ENCODE measurements around the gene POLR2E.

The POLR2E gene

DNA sequence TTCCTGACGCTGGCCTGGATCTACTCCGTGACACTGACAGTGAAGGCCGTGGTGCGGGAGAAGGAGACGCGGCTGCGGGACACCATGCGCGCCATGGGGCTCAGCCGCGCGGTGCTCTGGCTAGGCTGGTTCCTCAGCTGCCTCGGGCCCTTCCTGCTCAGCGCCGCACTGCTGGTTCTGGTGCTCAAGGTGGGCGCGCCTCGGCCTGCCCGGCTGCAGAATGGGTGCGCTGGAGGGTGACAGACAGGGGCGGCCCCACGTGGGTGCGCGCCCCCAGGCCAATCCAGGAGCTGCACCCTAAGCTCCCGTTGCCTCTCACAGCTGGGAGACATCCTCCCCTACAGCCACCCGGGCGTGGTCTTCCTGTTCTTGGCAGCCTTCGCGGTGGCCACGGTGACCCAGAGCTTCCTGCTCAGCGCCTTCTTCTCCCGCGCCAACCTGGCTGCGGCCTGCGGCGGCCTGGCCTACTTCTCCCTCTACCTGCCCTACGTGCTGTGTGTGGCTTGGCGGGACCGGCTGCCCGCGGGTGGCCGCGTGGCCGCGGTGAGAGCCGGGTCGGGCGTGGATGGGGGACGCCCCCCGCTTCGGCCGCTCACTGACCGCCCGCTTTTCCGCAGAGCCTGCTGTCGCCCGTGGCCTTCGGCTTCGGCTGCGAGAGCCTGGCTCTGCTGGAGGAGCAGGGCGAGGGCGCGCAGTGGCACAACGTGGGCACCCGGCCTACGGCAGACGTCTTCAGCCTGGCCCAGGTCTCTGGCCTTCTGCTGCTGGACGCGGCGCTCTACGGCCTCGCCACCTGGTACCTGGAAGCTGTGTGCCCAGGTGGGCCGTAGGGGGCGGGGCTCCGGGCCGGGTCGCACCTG, 48.1 kb downstream of the POLR2E start:
- H3K79me1 ChIP-seq (ENCODE audit: low read length), result no peaks in the 10 kb centered on the region
- H2BK5ac ChIP-seq (ENCODE audit: low read depth, low read length, poor library complexity), result no peak overlapping the region
- DNase-seq, result no peak
- no peaks in the 10 kb centered on the region for H3K4me1 ChIP-seq (ENCODE audit: control insufficient read depth in 1 of 2, insufficient read depth in 2 of 2, low read length in 2 of 2)
- H2AK5ac ChIP-seq (ENCODE audit: low read length), result no peak overlapping the region
- no peak overlapping the region for H2BK12ac ChIP-seq (ENCODE audit: low read length)
- H3K27me3 ChIP-seq (ENCODE audit: insufficient read depth, low read length), result no peaks in the 10 kb centered on the region
- no peak overlapping the region for H4K8ac ChIP-seq (ENCODE audit: low read depth, low read length)
- H3K4me3 ChIP-seq (ENCODE audit: low read depth, low read length), result no peak overlapping the region
- peaks cover 9% of the 10 kb centered on the region for H3K9me3 ChIP-seq (ENCODE audit: insufficient read depth, low read depth, low read length)
- no peak overlapping the region for H3K4me2 ChIP-seq (ENCODE audit: low read length)
- H3K4ac ChIP-seq (ENCODE audit: low read depth, low read length), result no peak overlapping the region
- no peak overlapping the region for H4K12ac ChIP-seq (ENCODE audit: low read depth, low read length)
- peaks cover 27 to 28% of the 10 kb centered on the region in 2 experiments for H3K36me3 ChIP-seq (ENCODE audit: control insufficient read depth in 1 of 2, insufficient read depth in 2 of 2, low read length in 2 of 2)
- no peak overlapping the region for H2BK120ac ChIP-seq (ENCODE audit: insufficient read depth, low read length, poor library complexity)
- no peak overlapping the region for H2AFZ ChIP-seq (ENCODE audit: insufficient read depth, low read length, poor library complexity)
- H3K79me2 ChIP-seq (ENCODE audit: control insufficient read depth, insufficient read depth, low read length, poor library complexity), result no peaks in the 10 kb centered on the region
- no peak overlapping the region for H3K23ac ChIP-seq (ENCODE audit: low read length)
- no peak overlapping the region for H4K91ac ChIP-seq (ENCODE audit: low read depth, low read length)
- no peak overlapping the region for H3K9ac ChIP-seq (ENCODE audit: low read length)
- no peak overlapping the region for H3K14ac ChIP-seq (ENCODE audit: low read length)
- no CpG with 5 or more reads among the region's 77 CpGs for WGBS (ENCODE audit: extremely low coverage, insufficient coverage, insufficient read length)
- no peak overlapping the region for H3K18ac ChIP-seq (ENCODE audit: low read length)
- no peak overlapping the region for H3K27ac ChIP-seq (ENCODE audit: low read depth, low read length)

DNA sequence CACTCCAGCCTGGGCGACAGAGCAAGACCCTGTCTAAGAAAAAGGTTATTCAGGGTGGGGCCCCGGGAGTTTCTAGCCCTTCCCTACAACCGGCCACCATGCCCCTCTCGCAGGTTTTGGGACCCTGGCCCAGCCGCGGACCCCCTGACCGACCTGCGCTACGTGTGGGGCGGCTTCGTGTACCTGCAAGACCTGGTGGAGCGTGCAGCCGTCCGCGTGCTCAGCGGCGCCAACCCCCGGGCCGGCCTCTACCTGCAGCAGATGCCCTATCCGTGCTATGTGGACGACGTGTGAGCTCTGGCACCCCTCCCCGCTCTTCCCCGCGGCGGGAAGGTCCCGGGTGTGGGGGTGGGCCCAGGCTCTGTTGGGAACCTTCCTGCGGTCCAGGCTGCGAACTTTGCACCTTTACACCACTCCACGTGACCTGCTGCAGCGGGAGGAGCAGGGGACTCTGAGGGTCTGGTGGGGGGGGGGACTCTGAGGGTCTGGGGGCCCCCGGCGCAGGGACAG, 49.0 kb downstream of the POLR2E start:
- H2BK5ac ChIP-seq (ENCODE audit: low read depth, low read length, poor library complexity), result no peak overlapping the region
- no peak overlapping the region for H4K91ac ChIP-seq (ENCODE audit: low read depth, low read length)
- H4K8ac ChIP-seq (ENCODE audit: low read depth, low read length), result no peak overlapping the region
- no peaks in the 10 kb centered on the region for H3K27me3 ChIP-seq (ENCODE audit: insufficient read depth, low read length)
- peaks cover 2 to 3% of the 10 kb centered on the region in 2 experiments for H3K4me1 ChIP-seq (ENCODE audit: control insufficient read depth in 1 of 2, insufficient read depth in 2 of 2, low read length in 2 of 2)
- no peak overlapping the region for H3K18ac ChIP-seq (ENCODE audit: low read length)
- peaks cover 27 to 28% of the 10 kb centered on the region in 2 experiments for H3K36me3 ChIP-seq (ENCODE audit: control insufficient read depth in 1 of 2, insufficient read depth in 2 of 2, low read length in 2 of 2)
- H3K79me1 ChIP-seq (ENCODE audit: low read length), result no peaks in the 10 kb centered on the region
- H3K23ac ChIP-seq (ENCODE audit: low read length), result no peak overlapping the region
- H3K9me3 ChIP-seq (ENCODE audit: insufficient read depth, low read depth, low read length), result peaks cover 7% of the 10 kb centered on the region
- WGBS (ENCODE audit: extremely low coverage, insufficient coverage, insufficient read length), result no CpG with 5 or more reads among the region's 33 CpGs
- H2BK12ac ChIP-seq (ENCODE audit: low read length), result no peak overlapping the region
- H2AK5ac ChIP-seq (ENCODE audit: low read length), result no peak overlapping the region
- H2BK120ac ChIP-seq (ENCODE audit: insufficient read depth, low read length, poor library complexity), result no peak overlapping the region
- H3K4me3 ChIP-seq (ENCODE audit: low read depth, low read length), result no peak overlapping the region
- no peaks in the 10 kb centered on the region for H3K79me2 ChIP-seq (ENCODE audit: control insufficient read depth, insufficient read depth, low read length, poor library complexity)
- no peak overlapping the region for H3K4me2 ChIP-seq (ENCODE audit: low read length)
- no peak overlapping the region for H2AFZ ChIP-seq (ENCODE audit: insufficient read depth, low read length, poor library complexity)
- no peak overlapping the region for H3K14ac ChIP-seq (ENCODE audit: low read length)
- DNase-seq, result no peak
- H3K9ac ChIP-seq (ENCODE audit: low read length), result no peak overlapping the region
- H4K12ac ChIP-seq (ENCODE audit: low read depth, low read length), result no peak overlapping the region
- no peak overlapping the region for H3K27ac ChIP-seq (ENCODE audit: low read depth, low read length)
- H3K4ac ChIP-seq (ENCODE audit: low read depth, low read length), result no peak overlapping the region

DNA sequence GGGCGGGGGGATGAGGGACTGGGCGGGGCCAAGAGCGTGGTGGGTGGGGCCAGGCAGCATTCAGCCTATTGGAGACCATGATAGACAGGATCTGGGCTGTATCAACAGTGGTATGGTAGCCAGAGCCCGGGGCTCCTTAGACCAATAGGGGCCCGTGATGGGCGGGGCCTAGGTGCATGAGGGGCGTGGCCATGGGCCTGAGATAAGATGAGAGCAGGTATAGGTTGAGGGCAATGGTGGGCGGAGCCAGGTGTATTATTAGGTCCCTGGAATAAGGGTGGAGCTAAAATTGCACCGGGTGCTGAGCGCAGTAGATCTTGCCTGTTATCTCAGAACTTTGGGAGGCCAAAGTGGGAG, 50.0 kb downstream of the POLR2E start:
- Histone ChIP-seq H3K9ac (ENCODE audit: low read length) (no peak overlapping the region), H2AK5ac (ENCODE audit: low read length) (no peak overlapping the region), H3K79me2 (ENCODE audit: control insufficient read depth, insufficient read depth, low read length, poor library complexity) (no peaks in the 10 kb centered on the region), H3K14ac (ENCODE audit: low read length) (no peak overlapping the region), H2BK120ac (ENCODE audit: insufficient read depth, low read length, poor library complexity) (no peak overlapping the region), H3K4me1 (ENCODE audit: control insufficient read depth in 1 of 2, insufficient read depth in 2 of 2, low read length in 2 of 2) (peaks cover 3 to 8% of the 10 kb centered on the region in 2 experiments), H3K4me2 (ENCODE audit: low read length) (no peak overlapping the region), H3K4ac (ENCODE audit: low read depth, low read length) (no peak overlapping the region), H3K23ac (ENCODE audit: low read length) (no peak overlapping the region), H2AFZ (ENCODE audit: insufficient read depth, low read length, poor library complexity) (no peak overlapping the region), H4K91ac (ENCODE audit: low read depth, low read length) (no peak overlapping the region), H3K79me1 (ENCODE audit: low read length) (no peaks in the 10 kb centered on the region), H3K36me3 (ENCODE audit: control insufficient read depth in 1 of 2, insufficient read depth in 2 of 2, low read length in 2 of 2) (peaks cover 23 to 27% of the 10 kb centered on the region in 2 experiments), H2BK5ac (ENCODE audit: low read depth, low read length, poor library complexity) (no peak overlapping the region), H3K9me3 (ENCODE audit: insufficient read depth, low read depth, low read length) (peaks cover 3% of the 10 kb centered on the region), H3K27ac (ENCODE audit: low read depth, low read length) (no peak overlapping the region), H3K4me3 (ENCODE audit: low read depth, low read length) (no peak overlapping the region), H3K27me3 (ENCODE audit: insufficient read depth, low read length) (no peaks in the 10 kb centered on the region), H3K18ac (ENCODE audit: low read length) (no peak overlapping the region), H2BK12ac (ENCODE audit: low read length) (no peak overlapping the region), H4K8ac (ENCODE audit: low read depth, low read length) (no peak overlapping the region), H4K12ac (ENCODE audit: low read depth, low read length) (no peak overlapping the region)
- no CpG with 5 or more reads among the region's 10 CpGs for WGBS (ENCODE audit: extremely low coverage, insufficient coverage, insufficient read length)
- peak; percentile 62 to 84 for DNase-seq

DNA sequence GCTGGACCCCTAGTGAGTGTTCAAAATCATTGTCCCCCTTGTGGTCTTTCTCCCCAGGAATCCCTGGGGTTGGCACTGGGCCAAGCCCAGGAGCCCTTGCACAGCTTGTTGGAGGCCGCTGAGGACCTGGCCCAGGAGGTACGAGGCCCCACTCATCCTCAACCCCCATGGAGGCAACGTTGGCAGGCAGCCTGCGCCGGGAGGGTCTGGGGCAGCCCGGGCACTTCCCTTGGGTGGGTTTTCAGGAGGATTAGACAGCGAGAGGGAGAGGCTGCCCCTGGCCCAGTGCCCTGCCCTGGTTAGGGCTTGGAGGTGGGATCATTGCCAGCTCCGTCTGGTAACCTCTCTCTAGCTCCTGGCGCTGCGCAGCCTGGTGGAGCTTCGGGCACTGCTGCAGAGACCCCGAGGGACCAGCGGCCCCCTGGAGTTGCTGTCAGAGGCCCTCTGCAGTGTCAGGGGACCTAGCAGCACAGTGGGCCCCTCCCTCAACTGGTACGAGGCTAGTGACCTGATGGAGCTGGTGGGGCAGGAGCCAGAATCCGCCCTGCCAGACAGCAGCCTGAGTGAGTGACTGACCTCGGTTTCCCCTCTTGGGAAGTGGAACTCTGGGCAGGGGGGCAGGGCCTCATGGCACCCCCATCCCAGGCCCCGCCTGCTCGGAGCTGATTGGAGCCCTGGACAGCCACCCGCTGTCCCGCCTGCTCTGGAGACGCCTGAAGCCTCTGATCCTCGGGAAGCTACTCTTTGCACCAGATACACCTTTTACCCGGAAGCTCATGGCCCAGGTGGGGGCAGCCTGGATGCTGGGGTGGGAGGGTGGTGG, 52.3 kb downstream of the POLR2E start:
- Histone ChIP-seq H3K36me3 (ENCODE audit: control insufficient read depth in 1 of 2, insufficient read depth in 2 of 2, low read length in 2 of 2) (peaks cover 34 to 36% of the 10 kb centered on the region in 2 experiments), H4K91ac (ENCODE audit: low read depth, low read length) (no peak overlapping the region), H3K9me3 (ENCODE audit: insufficient read depth, low read depth, low read length) (peaks cover 3% of the 10 kb centered on the region), H3K4me3 (ENCODE audit: low read depth, low read length) (no peak overlapping the region), H2BK5ac (ENCODE audit: low read depth, low read length, poor library complexity) (no peak overlapping the region), H2BK12ac (ENCODE audit: low read length) (no peak overlapping the region), H3K79me2 (ENCODE audit: control insufficient read depth, insufficient read depth, low read length, poor library complexity) (no peaks in the 10 kb centered on the region), H3K9ac (ENCODE audit: low read length) (no peak overlapping the region), H4K8ac (ENCODE audit: low read depth, low read length) (no peak overlapping the region), H3K4ac (ENCODE audit: low read depth, low read length) (no peak overlapping the region), H3K23ac (ENCODE audit: low read length) (no peak overlapping the region), H3K18ac (ENCODE audit: low read length) (no peak overlapping the region), H3K4me1 (ENCODE audit: control insufficient read depth in 1 of 2, insufficient read depth in 2 of 2, low read length in 2 of 2) (peaks cover 3 to 8% of the 10 kb centered on the region in 2 experiments), H2AFZ (ENCODE audit: insufficient read depth, low read length, poor library complexity) (no peak overlapping the region), H3K27me3 (ENCODE audit: insufficient read depth, low read length) (no peaks in the 10 kb centered on the region), H3K79me1 (ENCODE audit: low read length) (no peaks in the 10 kb centered on the region), H3K4me2 (ENCODE audit: low read length) (no peak overlapping the region), H4K12ac (ENCODE audit: low read depth, low read length) (no peak overlapping the region), H2BK120ac (ENCODE audit: insufficient read depth, low read length, poor library complexity) (no peak overlapping the region), H3K14ac (ENCODE audit: low read length) (no peak overlapping the region), H2AK5ac (ENCODE audit: low read length) (no peak overlapping the region), H3K27ac (ENCODE audit: low read depth, low read length) (no peak overlapping the region)
- no CpG with 5 or more reads among the region's 23 CpGs for WGBS (ENCODE audit: extremely low coverage, insufficient coverage, insufficient read length)
- DNase-seq, result no peak

All from trophoblast cell (in vitro differentiated cells and primary cell).